ENCODE data around the gene MED15.
A peak's percentile ranks its signal among the peaks of the same experiment; 100 is the strongest.

Gene MED15

DNA sequence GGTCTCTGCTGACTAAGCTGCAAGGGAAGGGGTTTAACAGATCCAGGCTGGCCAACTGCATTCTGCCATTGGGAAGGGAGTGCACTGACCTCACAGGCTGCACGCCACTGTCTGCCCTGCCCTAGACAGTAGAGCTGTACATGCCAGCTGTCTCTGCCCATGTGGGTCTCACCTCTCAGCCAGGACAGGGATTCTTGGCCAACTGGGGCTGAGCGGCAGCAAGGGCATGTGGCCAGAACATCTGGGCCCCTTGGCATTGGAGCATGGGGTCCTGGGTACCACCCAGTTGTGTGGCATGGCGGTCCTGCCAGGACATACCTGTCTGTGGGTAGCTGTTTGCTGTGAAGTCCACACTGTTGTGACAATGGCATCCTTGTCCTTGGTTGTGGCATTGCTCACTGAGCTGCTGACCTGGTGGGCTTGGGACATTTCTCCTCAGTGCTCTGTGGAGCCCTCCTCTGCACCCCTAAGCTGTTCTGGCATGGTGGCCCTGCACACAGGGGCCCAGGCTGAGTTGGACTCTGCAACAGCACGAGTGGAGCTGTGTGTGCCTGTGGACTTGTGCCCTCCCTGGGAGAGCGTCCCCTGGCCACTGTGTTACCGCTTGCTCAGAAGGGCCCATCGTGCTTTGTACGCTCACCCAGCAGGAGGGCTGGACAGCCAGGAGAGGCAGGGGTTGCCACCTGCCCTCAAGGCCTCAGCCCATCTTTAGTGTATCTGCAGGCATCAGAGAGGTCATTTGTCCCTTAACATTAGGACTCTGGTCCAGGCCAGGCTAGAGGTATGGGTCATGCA lies 46.7 kb downstream of the MED15 start:
- no peak for DNase-seq

- DNase-seq, result no peak
These were observed 47.4 kb downstream of the MED15 start for GRCh38 chr22:20554824-20555223.

DNA sequence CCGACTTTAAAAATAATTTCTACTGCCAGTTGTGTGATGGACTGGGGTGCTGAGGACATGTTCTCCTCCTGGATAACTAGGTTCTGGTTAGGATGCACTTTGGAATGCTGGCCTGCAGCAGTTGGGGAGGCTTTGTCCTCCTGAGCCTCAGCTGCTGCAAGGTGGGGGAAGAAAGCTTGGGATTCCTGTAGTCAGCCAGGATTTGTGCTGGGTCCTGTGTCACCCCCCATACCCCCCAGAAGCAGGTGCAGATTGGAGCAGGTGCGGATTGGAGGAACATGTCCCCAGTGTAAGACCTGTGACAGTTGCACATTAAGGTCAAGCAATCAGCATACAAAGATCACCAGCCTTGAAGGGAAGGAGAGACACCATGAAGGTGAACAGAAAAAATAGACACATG lies 51.1 kb downstream of the MED15 start:
- DNase-seq, result no peak

DNA sequence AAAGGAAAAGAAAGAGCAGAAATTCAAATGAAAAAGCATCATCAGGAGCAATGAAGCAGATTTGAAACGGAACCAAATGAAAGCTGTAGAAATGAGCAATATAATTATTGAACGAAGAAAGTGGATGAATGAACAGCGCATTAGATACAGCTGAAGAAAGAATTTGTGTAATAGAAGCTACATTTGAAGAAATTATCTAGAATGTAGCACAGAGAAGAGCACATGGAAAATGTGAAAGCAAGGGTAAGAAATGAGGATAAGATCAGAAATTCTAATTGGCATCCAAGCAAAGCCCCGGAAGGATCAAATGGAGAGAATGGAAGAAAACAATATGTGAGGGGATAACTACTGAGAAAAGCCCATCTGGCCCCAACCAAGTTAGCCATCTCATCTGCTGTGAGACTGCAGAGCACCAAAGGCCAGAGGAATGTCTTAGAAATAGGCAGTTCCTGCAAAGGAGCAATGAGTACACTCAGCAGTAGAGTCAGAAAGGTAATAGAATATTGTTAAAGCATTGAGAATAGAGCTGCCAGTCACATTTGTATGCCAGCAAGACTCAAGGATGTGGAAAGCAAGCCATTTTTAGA lies 51.9 kb downstream of the MED15 start:
- no peak for DNase-seq

DNA sequence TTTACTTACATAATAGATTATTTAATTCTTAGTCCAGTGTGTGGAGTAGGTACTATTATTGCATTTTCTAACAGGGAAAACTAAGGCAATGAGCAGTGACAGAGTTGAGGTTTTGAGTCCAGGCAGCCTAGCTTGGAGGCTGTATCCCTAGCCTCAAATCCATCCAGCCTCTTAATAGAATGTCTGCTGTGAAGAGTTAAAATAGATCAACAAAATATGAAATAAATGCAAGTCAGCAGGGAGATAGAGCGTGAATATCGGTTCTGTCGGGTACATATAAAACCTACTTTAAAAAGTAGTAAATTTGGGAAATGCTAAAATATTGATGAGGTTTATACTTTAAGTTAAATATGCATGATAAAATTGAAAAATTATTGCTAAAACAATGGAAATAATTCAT lies 53.3 kb downstream of the MED15 start:
- DNase-seq, result no peak

- no peak for DNase-seq
These were observed 54.5 kb downstream of the MED15 start for GRCh38 chr22:20561882-20562281.

- no peak for DNase-seq
These were observed 55.4 kb downstream of the MED15 start for GRCh38 chr22:20562607-20563465.

GRCh38 chr22:20563466-20563906 lies 56.1 kb downstream of the MED15 start:
- DNase-seq, result no peak

DNA sequence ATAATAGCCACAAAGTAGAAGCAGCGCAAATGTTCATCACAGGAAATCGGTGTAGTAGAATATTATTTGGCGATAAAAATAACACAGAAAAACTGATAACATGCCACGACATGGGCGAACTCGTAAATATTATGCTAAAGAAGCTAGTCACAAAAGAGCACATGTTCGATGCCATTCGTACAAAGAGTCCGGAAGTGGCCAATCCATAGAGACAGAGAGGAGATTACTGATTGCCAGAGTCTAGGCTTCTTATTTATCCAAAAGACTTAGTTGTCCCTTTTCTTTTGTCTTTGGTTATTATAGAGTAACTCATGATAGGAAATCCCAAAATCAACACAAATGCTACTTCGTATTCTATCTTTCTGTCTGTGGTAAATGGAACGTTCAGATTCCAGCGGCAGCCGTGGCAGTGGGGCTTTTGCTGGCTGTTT lies 56.5 kb downstream of the MED15 start:
- DNase-seq, result no peak

DNA sequence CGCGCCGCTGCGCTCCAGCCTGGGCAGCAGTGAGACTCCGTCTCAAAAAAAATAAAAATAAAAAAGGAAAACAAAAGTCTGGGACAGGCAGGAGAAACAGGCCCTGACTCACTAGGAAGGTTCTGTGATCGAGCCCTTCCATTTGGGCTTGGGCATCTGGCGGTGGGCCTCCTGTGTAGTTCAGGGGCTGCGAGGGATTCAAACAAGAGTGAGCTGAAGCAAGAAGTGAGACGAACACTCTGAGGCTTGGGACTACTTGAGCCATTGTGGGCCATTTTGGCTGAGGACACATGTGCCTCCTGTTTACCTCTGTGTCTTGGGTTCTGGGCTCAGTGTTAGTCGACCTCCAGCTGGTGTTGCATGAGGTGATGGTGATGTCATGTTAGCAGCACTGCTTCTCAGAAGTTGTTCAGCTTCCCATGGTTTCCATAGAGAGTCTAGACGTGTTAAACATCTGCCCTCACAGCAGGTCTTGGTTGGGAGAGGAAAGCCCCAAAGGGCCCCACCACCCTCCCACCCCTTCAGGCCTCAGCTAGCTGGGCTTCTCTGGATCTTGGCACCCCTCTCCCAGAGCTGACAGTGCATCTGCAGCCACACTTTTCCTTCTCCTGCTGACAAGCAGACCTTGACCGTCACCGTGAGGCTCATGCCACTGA lies 57.8 kb downstream of the MED15 start:
- no peak for DNase-seq

DNA sequence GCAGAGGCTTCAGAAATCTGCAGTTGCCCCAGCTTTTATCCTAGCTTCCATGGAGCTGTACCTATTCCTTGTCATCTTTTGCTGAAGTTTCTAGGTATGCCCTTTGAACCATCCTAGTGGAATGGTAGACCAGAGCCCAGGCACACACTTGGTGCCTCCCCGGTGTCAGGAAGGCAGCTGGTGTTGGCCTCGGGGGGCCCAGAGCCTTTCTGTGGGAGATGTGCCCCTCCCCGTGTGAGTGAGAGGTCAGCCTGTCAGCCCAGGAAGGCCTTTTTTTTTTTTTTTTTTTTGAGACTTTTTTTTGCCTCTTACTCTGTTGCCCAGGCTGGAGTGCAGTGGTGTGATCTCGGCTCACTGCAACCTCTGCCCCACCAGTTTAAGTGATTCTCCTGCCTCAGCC lies 58.4 kb downstream of the MED15 start:
- no peak for DNase-seq

DNA sequence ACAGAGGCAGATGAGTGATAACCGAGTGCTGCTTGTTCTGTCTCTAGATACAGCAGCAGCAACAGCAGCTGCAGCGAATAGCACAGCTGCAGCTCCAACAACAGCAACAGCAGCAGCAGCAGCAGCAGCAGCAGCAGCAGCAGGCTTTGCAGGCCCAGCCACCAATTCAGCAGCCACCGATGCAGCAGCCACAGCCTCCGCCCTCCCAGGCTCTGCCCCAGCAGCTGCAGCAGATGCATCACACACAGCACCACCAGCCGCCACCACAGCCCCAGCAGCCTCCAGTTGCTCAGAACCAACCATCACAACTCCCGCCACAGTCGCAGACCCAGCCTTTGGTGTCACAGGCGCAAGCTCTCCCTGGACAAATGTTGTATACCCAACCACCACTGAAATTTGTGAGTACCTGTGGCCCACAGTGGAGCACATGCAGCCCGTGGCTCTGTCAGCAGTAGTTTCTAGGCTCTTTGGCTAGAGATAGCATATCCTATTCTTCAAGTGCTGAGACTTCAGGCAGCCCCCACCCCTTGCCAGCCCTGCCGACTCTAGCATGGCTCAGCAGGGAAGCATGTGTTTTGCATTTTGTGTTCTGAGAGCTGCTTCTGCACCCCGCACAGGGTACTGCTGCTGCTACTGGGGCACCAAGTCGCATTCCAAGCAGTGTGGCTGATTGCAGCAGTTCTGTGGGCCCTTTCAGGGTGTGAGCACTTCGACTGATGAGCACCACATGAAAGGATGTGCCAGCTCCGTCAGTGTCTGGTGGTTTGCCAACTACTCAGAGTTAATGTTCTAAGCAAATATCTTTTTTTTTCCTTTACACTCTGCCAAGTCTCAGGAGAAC lies 59.2 kb downstream of the MED15 start:
- peak; percentile 76 to 80 for DNase-seq

GRCh38 chr22:20567371-20567847 lies 60.0 kb downstream of the MED15 start:
- no peak for DNase-seq

GRCh38 chr22:20567993-20568417 lies 60.6 kb downstream of the MED15 start:
- DNase-seq, result no peak

- no peak for DNase-seq
These were observed 61.2 kb downstream of the MED15 start for GRCh38 chr22:20568502-20569058.

DNA sequence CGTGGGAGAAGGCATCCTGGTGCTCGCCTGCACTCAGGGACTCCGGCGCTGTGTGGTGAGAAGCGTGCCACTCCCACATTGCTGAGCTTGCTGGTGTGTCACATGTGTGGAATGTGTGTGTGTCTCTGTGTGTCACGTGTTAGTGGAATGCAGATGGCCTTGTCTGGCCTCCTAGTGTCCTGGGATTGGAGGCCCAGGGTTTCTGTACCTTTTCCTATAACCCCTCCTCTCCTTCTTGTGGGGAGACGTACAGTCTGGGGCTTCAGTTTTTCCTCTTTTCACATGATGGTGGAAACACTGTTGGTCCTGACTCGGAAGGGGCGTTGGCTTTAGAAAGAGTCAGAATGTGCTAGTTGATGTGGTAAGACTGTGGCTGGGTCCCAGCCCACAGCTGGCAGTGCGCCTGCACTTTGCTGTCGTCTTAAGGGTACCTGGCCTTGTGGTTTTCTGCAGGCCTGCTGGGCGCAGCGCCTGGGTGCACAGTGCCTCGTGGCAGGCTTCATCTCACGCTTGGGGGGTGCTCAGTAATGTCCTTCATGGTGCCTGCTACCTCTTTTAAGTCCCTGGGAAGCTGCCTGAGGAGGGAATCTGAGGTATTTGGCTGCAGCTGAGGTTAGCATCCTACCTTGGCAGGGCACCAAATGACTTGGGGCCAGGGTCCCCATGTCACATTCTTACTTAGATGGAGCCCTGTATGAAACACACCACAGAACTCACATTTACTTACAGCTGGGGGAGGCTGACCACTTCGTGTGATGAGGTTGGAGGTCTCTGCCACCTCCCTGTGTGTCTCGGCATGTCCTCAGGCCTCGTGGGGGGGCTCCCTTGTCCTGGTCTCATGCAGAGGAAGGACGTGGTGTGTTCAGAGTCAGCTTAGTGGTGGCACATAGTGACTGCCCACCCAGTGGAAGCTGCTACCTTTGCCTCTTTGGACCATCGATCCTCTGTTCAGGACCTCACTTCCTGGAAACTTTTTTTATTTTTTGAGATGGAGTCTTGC lies 61.9 kb downstream of the MED15 start:
- DNase-seq, result peak; percentile 80 to 82

GRCh38 chr22:20571078-20571503 lies 63.7 kb downstream of the MED15 start:
- DNase-seq, result no peak

DNA sequence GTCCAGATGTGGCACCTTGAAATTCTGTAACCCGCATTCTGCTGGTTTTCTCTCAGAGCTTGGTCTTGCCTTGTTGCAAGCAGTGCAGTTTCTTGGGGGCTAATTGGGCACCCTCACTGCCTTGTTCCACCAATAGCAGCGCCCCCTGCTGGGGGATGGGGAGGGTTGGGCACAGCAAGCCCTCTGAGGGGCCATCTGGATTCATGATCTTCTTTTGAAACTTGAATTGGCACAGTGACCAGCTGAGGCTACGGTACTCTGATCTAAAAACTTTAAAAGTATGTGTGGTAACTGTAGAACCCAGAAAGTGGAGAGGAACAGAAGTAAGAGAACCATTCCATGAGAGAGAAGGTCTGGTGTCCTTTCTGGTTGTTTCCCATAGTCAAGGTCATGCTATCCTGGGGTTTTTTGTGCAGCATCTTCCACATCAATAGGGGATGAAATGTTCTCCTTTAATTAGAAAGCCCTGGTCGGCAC lies 64.2 kb downstream of the MED15 start:
- DNase-seq, result peak; percentile 58 to 65

DNA sequence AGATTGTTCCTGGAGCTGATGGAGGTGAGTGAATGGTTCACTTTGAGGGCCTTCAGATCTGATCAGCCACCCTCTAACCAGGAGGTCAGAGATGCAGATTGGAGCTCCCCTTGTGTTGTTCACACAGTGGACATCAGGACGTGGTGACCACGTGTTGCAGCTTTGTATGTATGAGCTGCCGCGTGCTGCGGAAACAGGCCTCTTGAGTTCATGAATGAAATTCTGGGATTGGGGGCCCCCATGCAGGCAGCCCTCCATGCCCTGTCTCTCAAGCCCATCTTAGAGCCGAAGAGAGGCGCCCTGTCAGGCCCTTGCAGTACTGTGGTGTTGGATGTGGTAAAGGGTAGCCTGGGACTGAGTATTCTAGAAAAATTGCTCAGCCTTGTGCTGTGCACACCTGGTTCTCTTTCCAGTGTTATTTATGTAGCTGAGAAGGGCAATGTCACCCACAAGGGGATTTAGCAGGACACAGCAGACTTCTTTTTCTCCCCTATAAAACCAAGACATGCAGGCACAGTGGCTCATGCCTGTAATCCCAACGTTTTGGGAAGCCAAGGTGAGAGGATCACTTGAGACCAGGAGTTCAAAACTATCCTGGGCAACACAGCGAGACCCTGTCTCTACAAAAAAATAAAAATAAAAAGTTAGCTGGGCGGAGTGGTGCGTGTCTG lies 64.9 kb downstream of the MED15 start:
- DNase-seq, result no peak
